H1 (cell line): ENCODE results near the gene RNF111. TPM values are rescaled to one million over a fixed set of nuclear protein-coding genes. Genes with fewer than 3 reads are reported as not detected.

ENCODE experiments used
- CTCF ChIA-PET: fragments of 300-600 bp; sonication (Branson Sonifier 250); formaldehyde crosslinking; loops from one replicate; lab custom pipeline; 2021; ENCODE audit not compliant: partially characterized antibody; lab: Charles Lee
- POLR2A ChIA-PET: fragments of 300-600 bp; sonication (Branson Sonifier 250); formaldehyde crosslinking; loops from one replicate; lab custom pipeline; 2021; ENCODE audit warnings: inconsistent platforms; ENCODE audit not compliant: partially characterized antibody; lab: Charles Lee
- DNase-seq, 2 experiments: peaks; one replicate each; pipeline versions ENCODE4 v3.0.0 to v3.0.0-alpha.2; 2010 to 2022; ENCODE audit warnings: low spot score in 2 of 2, low read depth in 1 of 2, mixed read lengths in 1 of 2
- FAIRE-seq: peaks from 2 replicates; lab custom pipeline; 2011; peaks lifted over from hg19 to GRCh38; lab: Jason Lieb, UNC
- H2AFZ ChIP-seq: 2 replicates; pipeline ENCODE4 v1.8.1; 2012; ENCODE audit warnings: low read length, inconsistent platforms
- H2AK5ac ChIP-seq: 2 replicates; pipeline ENCODE4 v1.6.1; 2013; ENCODE audit warnings: low read depth, low read length
- H2BK120ac ChIP-seq: replicated peaks from 2 replicates; pipeline ENCODE3; 2013; ENCODE audit warnings: low read depth, low read length, inconsistent platforms
- H2BK12ac ChIP-seq: 2 replicates; pipeline ENCODE4 v1.6.1; 2013; ENCODE audit warnings: low read depth, low read length
- H2BK15ac ChIP-seq: 2 replicates; pipeline ENCODE4 v1.6.1; 2013; ENCODE audit warnings: low read length
- H2BK20ac ChIP-seq: 2 replicates; pipeline ENCODE4 v1.6.1; 2013; ENCODE audit warnings: low read length
- H2BK5ac ChIP-seq: 2 replicates; pipeline ENCODE4 v1.6.1; 2013; ENCODE audit warnings: low read depth, low read length
- H3K14ac ChIP-seq: 2 replicates; pipeline ENCODE4 v1.6.1; 2013; ENCODE audit warnings: inconsistent platforms; ENCODE audit not compliant: insufficient read length
- H3K18ac ChIP-seq: 2 replicates; pipeline ENCODE4 v1.6.1; 2013; ENCODE audit warnings: low read length; ENCODE audit errors: extremely low read depth
- H3K23ac ChIP-seq: 2 replicates; pipeline ENCODE4 v1.6.1; 2013; ENCODE audit warnings: inconsistent platforms; ENCODE audit not compliant: insufficient read length
- H3K23me2 ChIP-seq: 2 replicates; pipeline ENCODE4 v1.6.1; 2013; ENCODE audit warnings: low read depth, low read length
- H3K27ac ChIP-seq: 2 replicates; pipeline ENCODE4 v1.6.1; 2011; ENCODE audit warnings: low read depth, low read length, inconsistent platforms
- H3K27me3 ChIP-seq, 4 experiments: replicated peaks in 1 of 4; 1 replicate in 1 of 4; 2 replicates in 3 of 4; pipeline versions ENCODE4 v1.6.1 to v1.8.1; 2011 to 2013; ENCODE audit warnings: low read length in 3 of 4, mild to moderate bottlenecking in 3 of 4, inconsistent platforms in 2 of 4, mixed read lengths in 2 of 4, moderate library complexity in 1 of 4; ENCODE audit not compliant: control insufficient read depth in 3 of 4, insufficient read depth in 3 of 4; ENCODE audit errors: extremely low read depth in 1 of 4
- H3K36me3 ChIP-seq, 4 experiments: 2 replicates each; pipeline versions ENCODE4 v1.6.1 to v1.8.1; 2011 to 2013; ENCODE audit warnings: mild to moderate bottlenecking in 4 of 4, low read length in 3 of 4, moderate library complexity in 2 of 4, control low read depth in 1 of 4, inconsistent platforms in 1 of 4; ENCODE audit not compliant: insufficient read depth in 4 of 4, control insufficient read depth in 2 of 4
- H3K4ac ChIP-seq: replicated peaks from 2 replicates; pipeline ENCODE3; 2013; ENCODE audit warnings: low read length, low read depth, mixed read lengths, inconsistent platforms; ENCODE audit not compliant: insufficient read length
- H3K4me1 ChIP-seq, 4 experiments: replicated peaks in 1 of 4; 1 replicate in 1 of 4; 2 replicates in 3 of 4; pipeline versions ENCODE4 v1.6.1 to v1.8.1; 2011 to 2013; ENCODE audit warnings: low read length in 3 of 4, inconsistent platforms in 2 of 4, mixed read lengths in 1 of 4; ENCODE audit not compliant: insufficient read depth in 4 of 4, control insufficient read depth in 3 of 4
- H3K4me2 ChIP-seq, 2 experiments: 2 replicates each; pipeline versions ENCODE4 v1.6.1 to v1.8.1; 2011 to 2013; ENCODE audit warnings: low read depth in 2 of 2, low read length in 2 of 2, control low read depth in 1 of 2, inconsistent platforms in 1 of 2, mild to moderate bottlenecking in 1 of 2; ENCODE audit not compliant: insufficient read depth in 1 of 2
- H3K4me3 ChIP-seq, 4 experiments: fragments of 200-600, 300-600 bp in 1 of 4; sonication (generic), shearing (Covaris generic), sonication (Bioruptor Twin) in 1 of 4; 2 replicates each; pipeline versions ENCODE4 v1.5.1 to v1.8.1; 2011 to 2016; ENCODE audit warnings: low read length in 4 of 4, low read depth in 3 of 4, control low read depth in 2 of 4, inconsistent platforms in 2 of 4, mild to moderate bottlenecking in 2 of 4, mixed read lengths in 1 of 4, moderate library complexity in 1 of 4; ENCODE audit not compliant: insufficient read depth in 2 of 4; ENCODE audit errors: extremely low read depth in 1 of 4
- H3K56ac ChIP-seq: replicated peaks from 2 replicates; pipeline ENCODE3; 2013; ENCODE audit warnings: low read depth, mild to moderate bottlenecking, mixed read lengths, low read length, inconsistent platforms; ENCODE audit not compliant: insufficient read length
- H3K79me1 ChIP-seq: 2 replicates; pipeline ENCODE4 v1.6.1; 2013; ENCODE audit warnings: low read depth, low read length, control low read depth
- H3K79me2 ChIP-seq, 2 experiments: 2 replicates each; pipeline versions ENCODE4 v1.6.1 to v1.8.1; 2012 to 2013; ENCODE audit warnings: low read length in 2 of 2, mild to moderate bottlenecking in 2 of 2, inconsistent platforms in 1 of 2; ENCODE audit not compliant: insufficient read depth in 2 of 2, control insufficient read depth in 1 of 2
- H3K9ac ChIP-seq, 4 experiments: replicated peaks in 1 of 4; 1 replicate in 1 of 4; 2 replicates in 3 of 4; pipeline versions ENCODE4 v1.6.1 to v1.8.1; 2011 to 2013; ENCODE audit warnings: low read depth in 3 of 4, low read length in 3 of 4, control low read depth in 2 of 4, mild to moderate bottlenecking in 2 of 4, moderate library complexity in 2 of 4, inconsistent platforms in 1 of 4; ENCODE audit errors: extremely low read depth in 1 of 4
- H3K9me3 ChIP-seq, 2 experiments: 2 replicates each; pipeline versions ENCODE4 v1.6.1 to v1.8.1; 2012 to 2013; ENCODE audit warnings: mild to moderate bottlenecking in 2 of 2, moderate library complexity in 2 of 2, control low read depth in 1 of 2, inconsistent platforms in 1 of 2, low read depth in 1 of 2, low read length in 1 of 2, mixed read lengths in 1 of 2; ENCODE audit not compliant: insufficient read depth in 2 of 2
- H4K20me1 ChIP-seq, 2 experiments: replicated peaks in 1 of 2; 2 replicates each; pipeline versions ENCODE3 to v1.8.1; 2011 to 2013; ENCODE audit warnings: inconsistent platforms in 2 of 2, low read length in 2 of 2, mild to moderate bottlenecking in 1 of 2; ENCODE audit not compliant: insufficient read depth in 2 of 2, control insufficient read depth in 1 of 2
- H4K5ac ChIP-seq: 2 replicates; pipeline ENCODE4 v1.6.1; 2013; ENCODE audit warnings: low read length, low read depth, mixed read lengths, inconsistent platforms; ENCODE audit not compliant: insufficient read length
- H4K8ac ChIP-seq: 2 replicates; pipeline ENCODE4 v1.8.0; 2013; ENCODE audit warnings: mild to moderate bottlenecking, moderate library complexity, low read length, inconsistent platforms; ENCODE audit not compliant: insufficient read depth; ENCODE audit errors: extremely low read depth
- H4K91ac ChIP-seq: replicated peaks from 2 replicates; pipeline ENCODE3; 2013; ENCODE audit warnings: low read length, mixed read lengths, inconsistent platforms; ENCODE audit not compliant: insufficient read length
- BACH1 ChIP-seq: IDR thresholded peaks from 2 replicates; pipeline ENCODE4 v1.6.1; 2012; ENCODE audit warnings: low read length, improper control_type of control experiment
- KDM4A ChIP-seq: IDR thresholded peaks from one replicate; pipeline ENCODE4 v1.7.1; 2012; ENCODE audit warnings: low read depth, mild to moderate bottlenecking, moderate library complexity, low read length, inconsistent platforms; ENCODE audit not compliant: severe bottlenecking
- MAFK ChIP-seq: IDR thresholded peaks from 2 replicates; pipeline ENCODE4 v1.6.1; 2012; ENCODE audit warnings: low read depth, mild to moderate bottlenecking, improper control_type of control experiment, low read length
- polyA plus RNA-seq, 7 experiments: library from polyadenylated mRNA; depleted of rRNA in 3 of 7; stranded (reverse) in 5 of 7; unstranded in 2 of 7; fragments of >200 nt in 5 of 7; fragments of 200-250 nt in 2 of 7; gene quantifications; 1 replicate in 5 of 7; 2 replicates in 1 of 7; 4 replicates in 1 of 7; pipeline versions ENCODE4 v1.2.1 to v1.2.3, GENCODE V29; 2011 to 2013; ENCODE audit warnings: missing spikeins in 2 of 7, mixed read lengths in 2 of 7
- total RNA-seq: library from RNA; stranded (reverse); fragmentation: NEBNext Ultra II Directional; extraction: Animal tissue kit (Norgen Biotek cat#: 25700); gene quantifications from 2 replicates; pipeline ENCODE4 v1.2.1, GENCODE V29; 2021

The RNF111 gene
- total and polyA plus RNA-seq, 2 of the 8 experiments (the other 6 are each of a cell fraction or from before 2014, with no cell fraction given): 18.5 to 26.6 TPM

DNA sequence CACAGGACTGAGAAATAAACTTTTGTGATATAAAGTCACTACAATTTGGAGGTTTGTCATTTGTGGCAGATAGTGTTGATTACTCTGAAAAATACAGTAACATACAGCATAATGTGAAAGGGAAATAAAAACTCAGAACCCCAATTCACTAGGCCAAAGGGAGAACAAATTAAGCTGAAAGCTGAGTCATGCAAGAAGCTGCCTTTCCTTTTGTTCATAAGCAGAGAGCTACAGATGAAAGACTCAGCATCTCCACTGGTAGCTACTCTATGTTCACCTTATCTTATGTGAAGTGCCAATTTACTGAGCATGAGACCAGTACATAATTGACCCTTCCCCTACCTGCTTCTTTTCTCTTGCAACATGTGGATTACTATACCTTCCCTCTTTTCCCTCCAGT, 34.7 kb upstream of the RNF111 start:
- H2BK20ac ChIP-seq: no peak overlapping the region
- H3K23me2 ChIP-seq: no peaks in the 10 kb centered on the region
- H2AK5ac ChIP-seq: no peak overlapping the region
- no peak overlapping the region for H3K27ac ChIP-seq
- peak overlapping the region; percentile 92; the same call in 1 of the 2 replicates for H2AFZ ChIP-seq
- FAIRE-seq (no peak), DNase-seq (no peak)
- H4K5ac ChIP-seq: no peak overlapping the region
- POLR2A ChIA-PET: interaction anchor here (1.2 kb wide), 1 partner anchor 21 kb away, joined by 4 read pairs; no protein-coding TSS in a partner anchor
- no peak overlapping the region for H2BK5ac ChIP-seq
- no peak overlapping the region for H3K4ac ChIP-seq
- H3K14ac ChIP-seq: no peak overlapping the region
- H3K18ac ChIP-seq: no peak overlapping the region
- no peaks in the 10 kb centered on the region for H3K36me3 ChIP-seq
- TF ChIP-seq KDM4A (no peak), MAFK (peak; percentile 56), BACH1 (peak; percentile 75; the same call in 1 of the 2 replicates)
- no peak overlapping the region for H3K9ac ChIP-seq
- no peak overlapping the region for H3K4me3 ChIP-seq
- no peak overlapping the region for H4K91ac ChIP-seq
- H4K8ac ChIP-seq: no peak overlapping the region
- no peaks in the 10 kb centered on the region for H3K9me3 ChIP-seq
- H3K4me2 ChIP-seq: no peak overlapping the region
- CTCF ChIA-PET: interaction anchor here (0.6 to 1.6 kb wide), 4 partner anchors 27 to 314 kb away, joined by 3 to 5 read pairs (median 3); no protein-coding TSS in a partner anchor
- no peak overlapping the region for H2BK12ac ChIP-seq
- H3K79me2 ChIP-seq: no peaks in the 10 kb centered on the region
- H3K56ac ChIP-seq: no peak overlapping the region
- H3K4me1 ChIP-seq: peaks cover 0 to 4% (median 1%) of the 10 kb centered on the region in 4 experiments; a peak in 3 of 7 replicates
- no peak overlapping the region for H2BK15ac ChIP-seq
- H2BK120ac ChIP-seq: no peak overlapping the region
- no peaks in the 10 kb centered on the region for H3K27me3 ChIP-seq
- H3K79me1 ChIP-seq: no peaks in the 10 kb centered on the region
- no peaks in the 10 kb centered on the region for H4K20me1 ChIP-seq
- H3K23ac ChIP-seq: no peak overlapping the region
